ENCODE measurements around the gene PDCD6IP.
"Not testable (repeated sequence)": the region's sequence is repeated elsewhere in the genome, so short reads cannot be mapped to it uniquely, and the experiment has no call there.

The PDCD6IP gene, protein sequence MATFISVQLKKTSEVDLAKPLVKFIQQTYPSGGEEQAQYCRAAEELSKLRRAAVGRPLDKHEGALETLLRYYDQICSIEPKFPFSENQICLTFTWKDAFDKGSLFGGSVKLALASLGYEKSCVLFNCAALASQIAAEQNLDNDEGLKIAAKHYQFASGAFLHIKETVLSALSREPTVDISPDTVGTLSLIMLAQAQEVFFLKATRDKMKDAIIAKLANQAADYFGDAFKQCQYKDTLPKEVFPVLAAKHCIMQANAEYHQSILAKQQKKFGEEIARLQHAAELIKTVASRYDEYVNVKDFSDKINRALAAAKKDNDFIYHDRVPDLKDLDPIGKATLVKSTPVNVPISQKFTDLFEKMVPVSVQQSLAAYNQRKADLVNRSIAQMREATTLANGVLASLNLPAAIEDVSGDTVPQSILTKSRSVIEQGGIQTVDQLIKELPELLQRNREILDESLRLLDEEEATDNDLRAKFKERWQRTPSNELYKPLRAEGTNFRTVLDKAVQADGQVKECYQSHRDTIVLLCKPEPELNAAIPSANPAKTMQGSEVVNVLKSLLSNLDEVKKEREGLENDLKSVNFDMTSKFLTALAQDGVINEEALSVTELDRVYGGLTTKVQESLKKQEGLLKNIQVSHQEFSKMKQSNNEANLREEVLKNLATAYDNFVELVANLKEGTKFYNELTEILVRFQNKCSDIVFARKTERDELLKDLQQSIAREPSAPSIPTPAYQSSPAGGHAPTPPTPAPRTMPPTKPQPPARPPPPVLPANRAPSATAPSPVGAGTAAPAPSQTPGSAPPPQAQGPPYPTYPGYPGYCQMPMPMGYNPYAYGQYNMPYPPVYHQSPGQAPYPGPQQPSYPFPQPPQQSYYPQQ

DNA sequence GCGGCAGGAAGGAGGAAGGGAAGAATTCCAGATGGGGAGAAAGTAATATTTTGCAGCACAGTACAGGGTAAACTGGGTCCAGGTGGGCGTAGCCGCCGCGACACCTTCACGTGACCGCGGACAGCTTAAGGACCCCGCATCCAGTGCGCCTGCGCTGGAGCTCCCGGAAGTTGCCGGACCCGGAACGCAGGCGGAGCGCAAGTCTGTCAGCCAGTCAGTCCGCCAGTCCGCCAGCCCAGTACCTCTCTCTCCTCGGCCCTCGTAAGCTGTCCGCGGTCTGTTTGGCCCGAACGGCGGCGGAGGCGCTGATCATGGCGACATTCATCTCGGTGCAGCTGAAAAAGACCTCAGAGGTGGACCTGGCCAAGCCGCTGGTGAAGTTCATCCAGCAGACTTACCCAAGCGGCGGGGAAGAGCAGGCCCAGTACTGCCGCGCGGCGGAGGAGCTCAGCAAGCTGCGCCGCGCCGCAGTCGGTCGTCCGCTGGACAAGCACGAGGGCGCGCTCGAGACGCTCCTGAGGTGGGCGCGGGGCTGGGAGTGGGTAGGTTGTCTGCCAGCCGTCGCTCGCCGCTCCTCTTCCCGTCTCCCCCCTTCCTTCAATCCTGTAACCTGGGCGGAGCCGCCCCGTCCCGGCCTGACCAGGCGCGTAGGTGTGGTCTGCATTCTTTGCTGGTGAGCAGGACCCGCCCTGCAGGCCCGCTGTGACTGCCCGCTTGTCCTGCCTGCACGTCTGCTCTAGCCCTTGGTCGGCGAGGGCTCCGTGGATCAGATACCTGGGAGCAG is at the start of gene PDCD6IP:
PDCD6IP (plus strand) TSS at position 213 of the 784 bp plus-strand sequence; CDS start at position 312, 99 bp downstream.
- DNase-seq: peak; percentile 84

DNA sequence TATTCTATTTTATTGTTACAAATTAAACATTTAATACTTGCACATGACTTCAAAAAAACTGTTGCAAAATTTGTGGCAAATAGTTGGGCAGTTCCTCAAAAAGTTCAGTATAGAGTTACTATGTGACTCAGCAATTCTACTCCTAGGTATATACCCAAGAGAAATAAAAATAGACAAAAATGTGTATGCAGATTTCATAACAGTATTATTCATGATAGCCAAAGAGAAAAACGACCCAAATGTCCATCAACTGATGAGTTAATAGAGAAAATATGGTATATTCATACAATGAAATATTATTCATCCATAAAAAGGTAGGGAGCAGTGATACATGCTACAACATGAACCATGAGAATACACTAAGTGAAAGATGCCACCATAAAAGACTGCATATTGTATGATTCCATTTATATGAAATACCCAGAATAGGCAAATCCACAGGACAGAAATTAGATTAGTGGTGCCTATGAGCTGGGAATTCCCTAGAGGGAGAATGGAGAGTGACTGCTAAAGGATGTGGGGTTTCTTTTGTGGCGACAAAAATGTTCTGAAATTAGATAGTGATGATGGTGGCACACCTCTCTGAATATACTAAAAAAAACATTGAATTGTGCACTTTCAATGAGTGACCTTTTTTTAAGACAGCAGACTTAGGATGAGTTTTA is 48.8 kb upstream of the PDCD6IP start:
- no peak for DNase-seq

DNA sequence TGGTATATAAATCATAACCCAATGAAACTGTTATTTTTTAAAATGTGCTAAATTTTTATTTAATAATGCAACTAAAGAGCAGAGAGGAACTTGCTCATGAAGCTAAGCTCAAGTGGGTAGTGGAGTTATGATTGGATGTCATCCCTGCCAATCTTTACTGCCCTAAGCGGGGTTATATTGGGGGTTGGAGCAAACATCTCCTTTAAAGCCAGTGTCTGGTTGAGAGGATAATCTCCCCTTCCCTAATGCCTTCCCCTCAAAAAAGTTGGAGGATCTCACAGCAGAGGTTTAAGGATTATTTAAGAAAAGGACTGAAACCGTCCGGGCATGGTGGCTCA is 48.2 kb upstream of the PDCD6IP start:
- no peak for DNase-seq

DNA sequence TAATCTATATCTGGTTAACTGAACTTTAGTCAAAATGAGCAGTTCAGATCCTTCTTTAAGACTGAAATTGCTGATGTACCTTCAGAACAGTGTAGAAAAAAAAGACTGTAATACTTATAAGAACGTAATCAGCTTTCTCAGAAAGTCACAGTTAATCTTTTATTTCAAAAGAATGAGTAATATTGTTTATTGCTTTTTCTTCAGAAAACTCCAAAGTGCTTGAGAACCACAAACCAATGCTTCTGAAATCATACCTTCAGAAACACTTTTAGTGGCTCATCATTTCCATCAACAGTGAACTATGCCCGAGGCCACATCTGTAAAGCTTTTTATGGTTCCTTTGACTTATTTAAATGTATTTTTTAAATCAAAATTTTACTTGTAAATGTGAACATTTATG is 47.1 kb upstream of the PDCD6IP start:
- no peak for DNase-seq

DNA sequence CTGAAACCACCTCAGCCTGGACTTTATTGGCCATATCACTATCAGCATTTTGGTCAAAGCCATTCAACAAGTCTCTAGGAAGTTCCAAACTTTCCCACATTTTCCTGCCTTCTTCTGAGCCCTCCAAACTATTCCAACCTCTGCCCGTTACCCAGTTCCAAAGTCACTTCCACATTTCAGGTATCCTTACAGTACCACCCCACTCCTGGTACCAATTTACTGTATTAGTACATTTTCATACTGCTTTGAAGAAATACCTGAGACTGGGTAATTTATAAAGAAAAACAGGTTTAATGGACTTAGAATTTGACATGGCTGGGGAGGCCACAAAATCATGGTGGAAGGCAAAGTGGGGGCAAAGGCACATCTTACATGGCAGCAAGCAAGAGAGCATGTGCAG is 44.0 kb upstream of the PDCD6IP start:
- not testable (repeated sequence) for DNase-seq

DNA sequence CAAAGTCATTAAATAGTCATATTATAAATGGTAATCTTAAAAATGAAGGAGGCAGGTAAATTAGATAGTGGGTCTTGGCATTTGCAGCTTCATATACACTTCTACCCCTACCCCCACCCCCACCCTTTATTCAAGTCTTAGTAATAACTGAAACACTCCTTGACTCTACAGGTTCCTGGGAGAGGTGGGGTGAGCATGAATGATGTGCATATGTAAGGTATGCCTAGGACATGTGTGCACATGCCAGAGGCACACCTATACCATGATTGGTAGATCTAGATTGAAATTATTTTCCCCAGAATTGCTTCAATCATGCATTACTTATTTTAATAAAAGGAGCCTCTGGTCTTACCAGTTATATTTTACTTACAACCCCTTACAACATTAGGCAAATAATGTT is 40.1 kb upstream of the PDCD6IP start:
- no peak for DNase-seq

DNA sequence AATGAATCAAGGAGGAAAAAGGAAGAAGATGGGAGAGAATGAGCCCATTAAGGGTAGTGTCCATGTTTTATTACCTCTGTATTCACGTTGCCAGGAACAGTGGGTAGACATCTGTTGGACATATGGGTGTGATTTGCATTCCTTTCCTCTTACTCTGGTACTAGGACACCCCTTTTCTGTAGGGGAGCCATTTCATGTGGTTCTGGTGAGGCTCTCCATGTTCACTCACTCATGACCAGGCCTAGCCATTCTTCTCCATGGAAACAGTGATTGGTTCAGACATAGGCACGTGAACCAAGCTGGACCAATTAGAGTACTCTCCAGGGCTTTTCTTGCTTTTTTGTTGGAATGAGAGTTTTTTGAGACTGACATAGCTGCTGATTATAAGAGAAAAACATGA is 39.6 kb upstream of the PDCD6IP start:
- DNase-seq: no peak

DNA sequence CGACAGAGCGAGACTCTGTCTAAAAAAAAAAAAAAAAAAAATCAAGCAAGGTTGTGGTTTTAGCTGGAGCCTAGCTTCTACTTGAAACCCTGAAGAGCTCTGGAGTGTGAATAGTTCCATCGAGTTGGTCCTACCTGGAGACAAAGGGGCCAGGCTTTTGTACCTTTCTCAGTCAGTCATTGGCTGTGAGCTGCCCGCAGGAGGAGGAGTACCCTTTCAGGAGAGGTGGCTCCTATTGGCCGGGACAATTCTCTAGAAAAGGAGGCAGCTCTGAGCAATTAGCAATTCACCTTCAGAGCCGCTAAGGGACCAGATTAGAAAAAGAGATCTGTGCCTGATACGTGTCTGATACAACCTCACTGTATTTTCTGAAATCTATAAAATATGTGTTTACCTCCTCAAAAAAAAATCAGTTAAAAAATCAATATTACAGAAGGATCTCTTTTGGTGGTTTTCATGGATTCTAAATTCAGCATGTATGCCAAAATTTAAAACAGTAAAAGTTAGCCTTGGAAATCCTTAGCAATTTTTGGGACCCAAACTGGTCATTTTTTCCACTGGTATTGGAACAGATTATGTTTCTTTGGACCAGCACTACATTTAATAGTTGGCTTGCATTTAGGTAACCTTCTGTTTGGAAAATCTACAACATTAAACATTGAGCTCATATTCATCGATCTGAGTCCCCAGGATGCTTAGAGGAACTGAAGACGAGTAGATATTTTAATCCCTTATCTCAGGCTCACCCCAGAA is 29.7 kb upstream of the PDCD6IP start:
- DNase-seq: no peak

DNA sequence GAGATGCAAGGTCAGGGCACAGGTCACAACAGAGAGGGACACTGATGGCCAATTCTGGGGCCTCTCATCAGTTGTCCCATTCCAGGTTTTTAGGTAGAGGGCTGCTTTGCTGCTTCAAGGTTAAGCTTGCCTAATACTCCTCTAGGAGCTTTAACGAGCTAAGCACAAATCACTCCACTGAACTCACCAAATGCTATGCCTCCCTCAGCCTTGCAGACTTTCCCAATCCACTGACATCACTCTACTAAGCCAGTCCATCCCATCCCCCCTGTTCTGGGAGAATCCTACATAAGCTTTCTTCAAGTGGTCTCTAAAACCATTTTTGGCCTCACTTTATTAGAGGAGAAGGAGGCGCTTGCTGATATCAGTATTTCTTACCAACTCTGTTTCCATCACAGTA is 24.8 kb upstream of the PDCD6IP start:
- no peak for DNase-seq

DNA sequence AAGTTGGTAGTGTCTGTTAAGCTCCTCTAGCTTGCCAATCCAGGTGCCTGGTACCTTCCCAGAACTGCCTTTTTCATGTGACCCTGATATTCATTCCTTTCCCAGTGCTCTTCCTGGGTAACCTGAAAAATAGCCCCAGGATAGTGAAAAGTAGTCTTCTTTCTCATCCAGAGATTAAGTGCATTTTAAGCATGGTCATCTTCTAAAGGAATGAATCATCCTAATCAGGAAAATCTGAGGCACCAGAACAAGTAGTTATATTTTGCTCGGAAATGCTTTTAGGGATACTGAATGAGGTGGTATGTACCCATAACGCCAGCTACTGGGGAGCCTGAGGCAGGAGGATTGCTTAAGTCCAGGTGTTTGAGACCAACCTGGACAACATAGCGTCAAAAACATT is 23.1 kb upstream of the PDCD6IP start:
- DNase-seq: no peak

DNA sequence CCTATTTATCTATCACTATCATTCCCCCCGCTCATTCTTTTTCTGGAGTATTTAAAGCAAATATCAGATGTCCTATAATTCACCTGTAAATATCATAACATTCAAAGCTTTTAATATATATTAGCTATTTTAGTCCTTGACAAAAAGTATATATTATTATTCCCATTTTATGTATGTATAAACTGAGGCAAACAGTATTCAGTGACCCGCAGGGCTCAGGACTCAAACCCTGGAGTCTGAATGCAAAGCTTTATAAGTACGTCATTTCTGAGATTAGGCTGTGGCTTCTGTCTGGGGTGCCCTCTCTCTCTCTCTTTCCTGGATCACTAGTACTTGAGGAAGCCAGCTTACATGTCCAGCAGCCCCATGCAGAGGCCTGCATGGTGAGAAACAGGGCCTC is 20.4 kb upstream of the PDCD6IP start:
- no peak for DNase-seq

DNA sequence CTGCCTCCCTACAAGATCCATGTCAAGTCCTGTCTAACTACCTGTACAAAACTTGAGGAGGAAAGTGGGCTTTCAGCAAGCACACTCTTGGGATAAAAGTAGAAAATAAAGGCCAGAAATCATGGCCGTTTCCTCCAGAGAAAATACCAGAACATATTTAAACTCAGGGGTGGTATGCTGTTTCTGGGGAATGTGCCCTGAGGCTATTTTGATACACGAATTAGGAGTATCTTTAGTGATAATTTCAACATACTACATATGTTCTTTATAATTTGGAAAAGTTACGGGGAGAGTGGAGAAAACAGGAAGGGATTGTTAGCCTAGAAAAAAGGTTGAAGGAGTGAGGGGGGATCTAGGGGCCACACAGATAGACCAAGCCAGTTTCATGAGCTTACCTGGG is 18.7 kb upstream of the PDCD6IP start:
- no peak for DNase-seq

DNA sequence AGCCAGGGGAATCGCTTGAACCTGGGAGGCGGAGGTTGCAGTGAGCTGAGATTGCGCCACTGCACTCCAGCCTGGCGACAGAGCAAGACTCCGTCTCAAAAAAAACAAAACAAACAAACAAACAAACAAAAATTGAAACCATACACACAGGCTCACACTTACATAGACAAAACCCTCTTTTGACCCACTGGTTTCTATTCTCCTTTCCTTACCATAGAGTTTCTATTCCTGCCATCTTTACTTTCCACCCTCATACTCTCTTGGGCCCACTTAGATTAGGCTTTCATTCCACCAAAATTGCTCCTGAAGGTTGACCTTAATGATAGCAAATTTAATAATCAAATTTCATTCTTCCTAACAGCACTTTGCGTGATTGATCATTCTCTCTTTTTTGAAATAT is 17.0 kb upstream of the PDCD6IP start:
- not testable (repeated sequence) for DNase-seq

DNA sequence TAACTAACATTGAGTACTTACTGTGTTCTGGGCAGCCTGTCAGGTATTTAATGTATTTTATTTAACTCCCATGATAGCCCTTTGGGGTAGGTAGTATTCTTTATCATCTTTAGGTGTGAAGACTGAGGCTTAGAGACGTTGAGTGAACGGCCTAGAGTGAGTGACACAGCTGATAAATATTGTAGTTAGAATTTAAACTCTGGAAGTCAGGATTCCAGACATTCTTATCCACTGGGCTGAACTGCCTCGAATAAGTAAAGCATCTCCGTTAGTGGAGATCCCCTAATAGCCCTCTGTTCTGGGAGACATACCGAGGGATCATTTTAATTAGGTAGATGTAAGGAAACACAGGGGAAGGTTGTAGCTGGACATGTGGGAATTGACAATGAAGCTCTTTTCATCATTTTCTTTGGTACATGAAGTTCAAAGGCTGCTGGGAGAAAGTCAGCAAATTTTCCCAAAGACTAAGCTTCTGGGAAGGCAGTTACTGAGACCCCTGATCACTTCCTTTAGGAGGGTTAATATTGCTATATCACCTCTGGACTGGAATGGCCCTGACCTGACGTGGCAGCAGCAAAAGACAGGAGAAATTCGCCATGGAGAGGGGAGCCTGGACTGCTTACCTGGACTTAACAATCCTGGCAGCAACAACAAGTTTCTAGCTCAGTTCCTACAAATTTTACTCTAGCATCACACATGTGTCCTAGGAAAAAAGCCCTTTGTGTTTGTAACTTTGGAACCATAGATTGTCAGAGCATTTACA is 11.7 kb upstream of the PDCD6IP start:
- no peak for DNase-seq

DNA sequence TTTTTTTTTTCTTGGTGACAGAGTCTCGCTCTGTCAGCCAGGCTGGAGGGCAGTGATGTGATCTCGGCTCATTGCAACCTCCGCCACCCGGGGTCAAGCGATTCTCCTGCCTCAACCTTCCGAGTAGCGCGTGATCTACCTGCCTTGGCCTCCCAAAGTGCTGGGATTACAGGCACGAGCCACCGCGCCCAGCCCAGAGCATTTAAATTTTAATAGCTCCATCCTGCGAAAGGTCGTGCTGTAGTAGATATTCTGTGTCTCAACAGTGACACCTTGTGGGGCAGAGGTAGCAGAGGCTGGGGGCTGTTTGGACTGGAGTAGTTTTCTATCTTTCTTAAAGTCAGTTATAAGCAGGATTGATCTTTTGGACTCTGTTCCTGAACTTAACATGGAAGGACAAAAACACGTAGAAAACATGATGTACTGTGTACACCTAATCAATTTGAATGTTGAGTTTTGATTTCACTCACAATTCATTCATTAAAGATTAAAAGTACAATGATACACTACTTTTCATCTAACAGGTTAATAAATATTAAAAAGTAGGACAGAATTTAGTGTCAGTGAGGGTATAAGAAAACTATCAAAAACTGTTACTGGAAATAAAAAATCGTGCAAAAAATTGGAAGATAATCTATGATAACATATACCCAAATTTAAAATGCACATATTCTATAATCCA is 11.0 kb upstream of the PDCD6IP start:
- DNase-seq: peak; percentile 33

DNA sequence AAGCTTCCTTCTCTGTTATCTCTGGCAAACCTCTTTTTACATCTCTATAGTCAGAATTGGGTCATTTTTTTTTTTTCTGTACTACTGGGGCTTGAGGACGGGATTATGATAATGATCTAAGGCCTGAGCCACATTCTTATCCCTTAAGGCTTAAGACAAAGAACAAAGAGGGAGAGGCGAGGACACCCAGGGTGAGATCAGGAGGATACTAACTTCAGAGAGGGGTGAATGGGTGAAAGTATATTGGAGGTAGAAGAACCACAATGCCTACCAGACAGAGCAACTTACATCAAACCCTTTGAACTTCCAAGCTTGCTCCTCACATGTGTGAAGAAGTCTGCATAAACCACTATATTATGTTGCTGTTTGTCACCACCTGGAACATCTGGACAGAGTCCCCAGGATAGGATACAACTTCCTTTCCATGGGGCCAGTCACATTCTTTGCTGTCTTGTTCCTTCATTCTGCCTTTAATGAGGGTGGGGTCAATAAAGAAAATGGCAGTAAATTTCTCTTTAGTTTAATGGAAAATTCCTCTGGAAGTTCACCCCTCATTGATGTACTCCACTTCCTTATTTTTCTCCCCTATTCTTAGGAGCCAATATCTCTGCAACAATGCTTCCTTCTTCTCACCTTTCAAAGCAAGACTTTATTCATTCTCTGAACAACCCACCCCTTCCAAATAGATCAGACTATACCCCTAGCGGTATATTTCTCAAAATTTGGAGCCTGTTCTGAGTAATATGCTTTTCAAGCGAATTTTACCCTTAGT is 9.1 kb upstream of the PDCD6IP start:
- DNase-seq: no peak

DNA sequence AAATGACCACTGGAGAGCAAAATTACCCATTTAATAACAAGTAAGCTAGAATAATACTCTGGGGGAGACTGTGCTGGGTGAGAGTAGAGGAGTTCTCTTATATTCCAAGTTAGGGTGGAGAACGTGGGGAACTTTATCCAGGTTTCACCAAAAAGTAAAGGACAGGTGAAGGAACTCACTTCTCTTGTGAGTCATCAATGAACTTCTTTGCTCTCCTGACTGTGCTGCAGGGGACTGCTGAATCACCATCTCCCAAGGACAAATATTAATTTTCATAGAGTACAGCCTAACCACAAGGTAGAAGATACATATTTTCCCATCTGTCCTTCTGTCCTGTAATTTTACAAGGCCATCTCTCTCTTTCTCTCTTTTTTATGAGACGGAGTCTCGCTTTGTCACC is 8.3 kb upstream of the PDCD6IP start:
- DNase-seq: no peak

DNA sequence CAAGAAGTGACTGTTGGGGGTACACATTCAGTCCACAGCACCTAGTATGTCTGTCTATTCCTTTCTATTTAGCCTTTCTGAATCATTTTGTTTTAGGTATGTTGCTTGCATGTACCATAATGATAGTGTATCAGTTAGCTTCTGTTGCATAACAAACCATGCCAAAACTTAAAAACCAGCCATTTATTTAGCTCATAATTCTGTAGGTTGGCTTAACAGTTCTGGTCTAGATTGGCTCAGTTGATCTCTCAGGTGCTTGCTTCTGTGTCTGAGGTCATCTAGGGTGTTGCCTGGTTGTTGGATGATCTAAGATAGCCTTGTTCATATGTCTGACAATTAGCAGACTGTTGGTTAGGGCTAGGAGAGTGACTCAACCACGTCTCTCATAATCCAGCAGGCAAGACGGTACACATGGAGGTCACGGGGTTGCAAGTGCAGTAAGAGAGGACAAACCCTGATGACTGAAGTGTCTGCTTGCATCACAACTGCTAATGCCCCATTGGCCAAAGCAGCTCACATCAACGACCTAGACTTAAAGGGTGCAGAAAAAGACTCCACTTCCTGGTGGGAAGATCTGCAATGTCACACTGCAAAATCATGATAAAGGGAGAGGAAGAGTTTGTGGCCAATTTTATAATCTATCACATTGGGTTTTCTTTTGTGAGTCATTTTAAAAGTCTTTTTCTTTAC is 6.8 kb upstream of the PDCD6IP start:
- no peak for DNase-seq
